GM03348 (cell line): ENCODE data around the gene SLC13A5.

Experiments
- DNase-seq: peaks from one replicate; pipeline ENCODE4 v3.0.0; 2012; ENCODE audit warnings: low spot score

SLC13A5 gene

GRCh38 chr17:6638046-6638908 lies 74.9 kb downstream of the SLC13A5 start:
- DNase-seq, result no peak

- DNase-seq, result no peak
These were observed 75.7 kb downstream of the SLC13A5 start for GRCh38 chr17:6637458-6637840.

DNA sequence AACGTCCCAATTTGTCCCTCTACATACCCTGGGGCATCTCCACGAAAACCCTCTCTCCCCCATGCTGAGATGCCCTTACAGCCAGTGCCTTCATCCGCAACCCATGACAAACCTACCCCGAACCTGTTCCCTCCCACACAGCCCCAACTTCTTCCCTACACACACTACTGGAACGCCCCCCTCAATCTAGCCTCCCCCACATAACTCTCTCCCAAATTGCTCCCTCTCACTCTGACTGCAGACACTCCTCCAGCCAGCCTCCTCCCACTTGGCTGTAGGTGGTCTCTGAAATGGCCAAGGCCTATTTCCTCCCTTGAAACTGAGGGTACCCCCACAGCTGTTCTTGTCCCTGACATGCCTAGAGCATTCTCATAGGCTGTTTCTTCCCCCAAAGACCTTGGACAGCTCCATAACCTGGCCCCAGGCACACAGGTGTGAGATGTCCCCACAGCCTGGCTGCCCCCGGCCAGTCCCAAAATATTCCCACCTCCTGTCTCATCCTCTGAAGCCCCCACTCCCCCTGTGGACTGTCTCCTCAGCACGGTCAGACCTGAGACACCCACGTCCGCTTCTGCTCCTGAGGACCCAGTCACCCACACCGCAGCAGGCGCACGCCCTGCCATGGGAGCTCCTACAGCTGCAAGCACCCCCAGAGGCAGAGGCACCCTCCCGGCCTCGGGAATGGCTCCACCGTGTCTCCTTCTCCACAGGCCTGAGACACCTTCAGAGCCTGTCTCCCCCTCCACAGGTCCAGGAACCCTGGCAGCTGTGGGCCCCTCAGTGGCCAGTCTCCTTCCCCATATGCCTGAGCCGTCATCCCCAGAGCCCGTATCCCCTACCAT lies 76.3 kb downstream of the SLC13A5 start:
- DNase-seq, result no peak

- no peak for DNase-seq
These were observed 77.1 kb downstream of the SLC13A5 start for GRCh38 chr17:6636105-6636504.
